ENCODE results near the gene ATF6. TPM values are rescaled to one million over a fixed set of nuclear protein-coding genes. Genes with fewer than 3 reads are reported as not detected.

ATF6 gene
- total RNA-seq, 1 donor from 2014 or later = 38.2 TPM

GRCh38 chr1:161978011-161978790, 212.1 kb downstream of the ATF6 start:
- Mint-ChIP-seq H3K27ac (ENCODE audit: unreplicated experiment) (no peak overlapping the region), H3K4me3 (ENCODE audit: unreplicated experiment) (no peak overlapping the region), H3K36me3 (ENCODE audit: low read depth, unreplicated experiment) (no peaks in the 10 kb centered on the region), H3K4me1 (ENCODE audit: unreplicated experiment) (no peaks in the 10 kb centered on the region), H3K27me3 (ENCODE audit: unreplicated experiment) (peaks cover 4% of the 10 kb centered on the region), H3K9me3 (ENCODE audit: unreplicated experiment) (no peaks in the 10 kb centered on the region)
- TF ChIP-seq, protein P1, sequence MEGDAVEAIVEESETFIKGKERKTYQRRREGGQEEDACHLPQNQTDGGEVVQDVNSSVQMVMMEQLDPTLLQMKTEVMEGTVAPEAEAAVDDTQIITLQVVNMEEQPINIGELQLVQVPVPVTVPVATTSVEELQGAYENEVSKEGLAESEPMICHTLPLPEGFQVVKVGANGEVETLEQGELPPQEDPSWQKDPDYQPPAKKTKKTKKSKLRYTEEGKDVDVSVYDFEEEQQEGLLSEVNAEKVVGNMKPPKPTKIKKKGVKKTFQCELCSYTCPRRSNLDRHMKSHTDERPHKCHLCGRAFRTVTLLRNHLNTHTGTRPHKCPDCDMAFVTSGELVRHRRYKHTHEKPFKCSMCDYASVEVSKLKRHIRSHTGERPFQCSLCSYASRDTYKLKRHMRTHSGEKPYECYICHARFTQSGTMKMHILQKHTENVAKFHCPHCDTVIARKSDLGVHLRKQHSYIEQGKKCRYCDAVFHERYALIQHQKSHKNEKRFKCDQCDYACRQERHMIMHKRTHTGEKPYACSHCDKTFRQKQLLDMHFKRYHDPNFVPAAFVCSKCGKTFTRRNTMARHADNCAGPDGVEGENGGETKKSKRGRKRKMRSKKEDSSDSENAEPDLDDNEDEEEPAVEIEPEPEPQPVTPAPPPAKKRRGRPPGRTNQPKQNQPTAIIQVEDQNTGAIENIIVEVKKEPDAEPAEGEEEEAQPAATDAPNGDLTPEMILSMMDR (IDR thresholded peaks at IDR 0.05; ENCODE audit: unreplicated experiment) = no peak
- DNase-seq (ENCODE audit: low spot score) = no peak

- Mint-ChIP-seq H3K4me3 (ENCODE audit: unreplicated experiment) (no peak overlapping the region), H3K27me3 (ENCODE audit: unreplicated experiment) (peaks cover 11% of the 10 kb centered on the region), H3K27ac (ENCODE audit: unreplicated experiment) (no peak overlapping the region), H3K4me1 (ENCODE audit: unreplicated experiment) (no peaks in the 10 kb centered on the region), H3K9me3 (ENCODE audit: unreplicated experiment) (no peaks in the 10 kb centered on the region), H3K36me3 (ENCODE audit: low read depth, unreplicated experiment) (no peaks in the 10 kb centered on the region)
- no peak for DNase-seq (ENCODE audit: low spot score)
- TF ChIP-seq, protein P1 (IDR thresholded peaks at IDR 0.05; ENCODE audit: unreplicated experiment) = no peak
These were observed 215.0 kb downstream of the ATF6 start for GRCh38 chr1:161981126-161981525.

GRCh38 chr1:161981735-161982506, 215.8 kb downstream of the ATF6 start:
- Mint-ChIP-seq H3K36me3 (ENCODE audit: low read depth, unreplicated experiment) (no peaks in the 10 kb centered on the region), H3K4me3 (ENCODE audit: unreplicated experiment) (no peak overlapping the region), H3K9me3 (ENCODE audit: unreplicated experiment) (no peaks in the 10 kb centered on the region), H3K27me3 (ENCODE audit: unreplicated experiment) (peaks cover 11% of the 10 kb centered on the region), H3K27ac (ENCODE audit: unreplicated experiment) (no peak overlapping the region), H3K4me1 (ENCODE audit: unreplicated experiment) (no peaks in the 10 kb centered on the region)
- no peak for DNase-seq (ENCODE audit: low spot score)
- TF ChIP-seq, protein P1 (IDR thresholded peaks at IDR 0.05; ENCODE audit: unreplicated experiment) = no peak

DNA sequence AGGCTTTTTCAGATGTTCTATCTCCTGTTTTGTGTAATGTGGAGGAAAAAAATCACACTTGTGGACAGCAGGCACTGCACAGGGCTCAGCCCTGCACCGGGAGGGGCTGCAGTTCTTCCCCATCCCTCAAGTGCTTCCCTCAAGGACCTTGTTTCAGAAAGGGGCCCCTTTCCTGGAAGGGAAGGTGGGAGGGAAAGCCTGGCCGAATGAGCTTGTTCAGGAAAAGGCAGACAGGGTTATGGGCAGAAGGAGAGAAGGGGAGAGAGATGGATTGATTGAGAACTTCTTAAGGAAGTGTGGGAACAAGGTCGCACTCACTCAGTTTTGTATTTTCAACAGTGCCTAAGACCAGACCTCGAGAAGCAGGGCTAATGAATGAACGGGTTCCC, 216.4 kb downstream of the ATF6 start:
- Mint-ChIP-seq H3K27me3 (ENCODE audit: unreplicated experiment) (peaks cover 16% of the 10 kb centered on the region), H3K4me3 (ENCODE audit: unreplicated experiment) (no peak overlapping the region), H3K4me1 (ENCODE audit: unreplicated experiment) (no peaks in the 10 kb centered on the region), H3K36me3 (ENCODE audit: low read depth, unreplicated experiment) (peaks cover 5% of the 10 kb centered on the region), H3K27ac (ENCODE audit: unreplicated experiment) (no peak overlapping the region), H3K9me3 (ENCODE audit: unreplicated experiment) (peaks cover 4% of the 10 kb centered on the region)
- TF ChIP-seq, protein P1 (IDR thresholded peaks at IDR 0.05; ENCODE audit: unreplicated experiment) = no peak
- DNase-seq (ENCODE audit: low spot score) = no peak

DNA sequence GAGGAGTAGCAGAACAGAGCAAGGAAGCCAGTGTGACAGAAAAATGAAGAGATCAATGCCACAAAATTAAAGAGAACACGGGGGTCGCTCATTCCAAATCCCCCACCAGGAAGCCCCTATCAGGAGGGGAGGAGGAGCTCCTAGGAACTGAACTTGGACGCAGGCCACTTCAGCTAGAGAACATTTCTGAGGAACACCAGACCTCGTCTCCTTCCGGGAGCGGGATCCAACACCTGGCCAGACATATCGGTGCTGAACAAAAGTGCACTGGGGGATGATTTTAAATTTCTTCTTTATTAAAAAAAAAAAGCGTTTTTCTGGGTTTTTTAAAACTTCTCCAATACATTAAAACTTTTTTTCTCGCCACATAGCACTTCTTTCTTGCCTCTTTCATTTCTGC, 216.8 kb downstream of the ATF6 start:
- peaks cover 13% of the 10 kb centered on the region for H3K27me3 Mint-ChIP-seq (ENCODE audit: unreplicated experiment)
- TF ChIP-seq, protein P1 (IDR thresholded peaks at IDR 0.05; ENCODE audit: unreplicated experiment) = no peak
- no peaks in the 10 kb centered on the region for H3K4me1 Mint-ChIP-seq (ENCODE audit: unreplicated experiment)
- peaks cover 4% of the 10 kb centered on the region for H3K9me3 Mint-ChIP-seq (ENCODE audit: unreplicated experiment)
- no peak for DNase-seq (ENCODE audit: low spot score)
- H3K4me3 Mint-ChIP-seq (ENCODE audit: unreplicated experiment) = no peak overlapping the region
- no peak overlapping the region for H3K27ac Mint-ChIP-seq (ENCODE audit: unreplicated experiment)
- H3K36me3 Mint-ChIP-seq (ENCODE audit: low read depth, unreplicated experiment) = peaks cover 5% of the 10 kb centered on the region
